Mucosa of descending colon (tissue), 3 donors: Measurements from ENCODE around the gene ZFAND3. TPM values are rescaled to one million over a fixed set of nuclear protein-coding genes. Genes with fewer than 3 reads are reported as not detected.
A peak's percentile ranks its signal among the peaks of the same experiment; 100 is the strongest.

ENCODE experiments used
- ATAC-seq: fragments of 200-7000 bp; cut with Tn5 transposase; one replicate; pipeline ENCODE4 v1.9.1; 2020; ENCODE audit warnings: mild to moderate bottlenecking, moderate library complexity
- DNase-seq, 3 donors: peaks; one replicate each; pipeline ENCODE4 v3.0.0-alpha.2; 2020
- H3K36me3 ChIP-seq: fragments of 200-600 bp; one replicate; pipeline ENCODE4 v1.8.0; 2021; ENCODE audit warnings: low read depth, mild to moderate bottlenecking
- H3K4me1 ChIP-seq: fragments of 200-600 bp; one replicate; pipeline ENCODE4 v1.8.0; 2021; ENCODE audit warnings: low read depth, mild to moderate bottlenecking
- H3K4me3 ChIP-seq: fragments of 200-600 bp; one replicate; pipeline ENCODE4 v1.8.0; 2021; ENCODE audit warnings: mild to moderate bottlenecking
- H3K9me3 ChIP-seq: fragments of 200-600 bp; one replicate; pipeline ENCODE4 v1.8.0; 2021; ENCODE audit warnings: mild to moderate bottlenecking
- CTCF ChIP-seq: fragments of 200-600 bp; IDR thresholded peaks from one replicate; pipeline ENCODE4 v1.8.0; 2022; ENCODE audit warnings: antibody characterized with exemption, mild to moderate bottlenecking
- intact Hi-C, 2 donors: fragments of 100-400 bp; cut with DNase I in 1 of 2; cut with micrococcal nuclease in 1 of 2; formaldehyde crosslinking; loops; one replicate each; pipeline versions ENCODE4 v1.11.0 to v1.11.1; 2022; cut with DNase I, micrococcal nuclease
- total RNA-seq, 3 donors: library from RNA; stranded (reverse); fragmentation: NEBNext Ultra II Directional in 2 of 3; extraction: Animal tissue kit (Norgen Biotek cat#: 25700) in 2 of 3; gene quantifications; one replicate each; pipeline versions ENCODE4 v1.2.1 to v1.2.4, GENCODE V29; 2021 to 2023
- donor health status: DM: no; HTN: no; CAD: no; lungs with moderate emphysema.
- donor health status: DM: no; HTN: no; CAD: no.
- donor health status: DM: no; HTN: yes; CAD: no.

ZFAND3 gene
- total RNA-seq, 3 donors from 2014 or later = 63.9 to 84.0 (median 82.2) TPM

GRCh38 chr6:38162493-38163185 is 343.1 kb downstream of the ZFAND3 start:
- intact Hi-C loops = no loop called here
- DNase-seq (no peak), ATAC-seq (no peak)
- no peak for TF ChIP-seq CTCF
- Histone ChIP-seq H3K36me3 (no peaks in the 10 kb centered on the region), H3K4me3 (no peak overlapping the region), H3K4me1 (no peaks in the 10 kb centered on the region), H3K9me3 (no peaks in the 10 kb centered on the region)

- H3K4me1 ChIP-seq = no peaks in the 10 kb centered on the region
- no peak for ATAC-seq
Observed at GRCh38 chr6:38163186-38164130, 343.9 kb downstream of the ZFAND3 start.

GRCh38 chr6:38164131-38164481 is 344.6 kb downstream of the ZFAND3 start:
- Histone ChIP-seq H3K4me3 (no peak overlapping the region), H3K4me1 (no peaks in the 10 kb centered on the region), H3K36me3 (no peaks in the 10 kb centered on the region), H3K9me3 (no peaks in the 10 kb centered on the region)
- TF ChIP-seq CTCF = no peak
- DNase-seq (peak in 1 of 3 donors; percentile 64), ATAC-seq (no peak)
- intact Hi-C loops = no loop called here

More at GRCh38 chr6:38163186-38164130, 343.9 kb downstream of the ZFAND3 start:
- Histone ChIP-seq H3K36me3 (no peaks in the 10 kb centered on the region), H3K9me3 (no peaks in the 10 kb centered on the region), H3K4me3 (no peak overlapping the region)
- DNase-seq = no peak
- TF ChIP-seq CTCF = no peak
- intact Hi-C loops = no loop called here

GRCh38 chr6:38164671-38165108 is 345.2 kb downstream of the ZFAND3 start:
- TF ChIP-seq CTCF = no peak
- H3K4me3 ChIP-seq = no peak overlapping the region
- no peaks in the 10 kb centered on the region for H3K36me3 ChIP-seq
- no peaks in the 10 kb centered on the region for H3K4me1 ChIP-seq
- DNase-seq (no peak), ATAC-seq (no peak)
- H3K9me3 ChIP-seq = no peaks in the 10 kb centered on the region
- intact Hi-C loops = no loop called here

- TF ChIP-seq CTCF = no peak
- H3K4me3 ChIP-seq = no peak overlapping the region
- DNase-seq (no peak), ATAC-seq (no peak)
- H3K4me1 ChIP-seq = peaks cover 10% of the 10 kb centered on the region
- no peaks in the 10 kb centered on the region for H3K36me3 ChIP-seq
- H3K9me3 ChIP-seq = no peaks in the 10 kb centered on the region
- intact Hi-C loops = no loop called here
Observed at GRCh38 chr6:38166411-38167240, 347.1 kb downstream of the ZFAND3 start.
